LNCAP (cell line): ENCODE data around the gene RTF1.

Source experiments
- TF ChIP-seq, protein P1 (sequence below): fragments of 450-650 bp; IDR thresholded peaks from 2 replicates; pipeline ENCODE4 v1.5.1; 2017; ENCODE audit warnings: mild to moderate bottlenecking

RTF1 gene

DNA sequence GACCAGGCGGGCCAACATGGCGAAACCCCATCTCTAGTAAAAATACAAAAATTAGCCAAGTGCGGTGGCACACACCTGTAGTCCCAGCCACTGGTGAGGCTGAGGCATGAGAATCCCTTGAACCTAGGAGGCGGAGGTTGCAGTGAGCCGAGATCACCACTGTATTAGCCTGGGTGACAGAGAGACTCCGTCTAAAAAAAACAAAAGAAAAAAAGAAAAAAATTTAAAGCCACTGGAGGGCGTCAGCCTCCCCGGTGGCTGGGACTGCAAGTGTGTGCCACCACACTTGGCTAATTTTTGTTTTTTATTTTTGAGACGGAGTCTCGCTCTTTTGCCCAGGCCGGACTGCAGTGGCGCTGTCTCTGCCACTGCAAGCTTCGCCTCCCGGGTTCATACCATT lies 7.9 kb downstream of the RTF1 start:
- TF ChIP-seq, protein P1, sequence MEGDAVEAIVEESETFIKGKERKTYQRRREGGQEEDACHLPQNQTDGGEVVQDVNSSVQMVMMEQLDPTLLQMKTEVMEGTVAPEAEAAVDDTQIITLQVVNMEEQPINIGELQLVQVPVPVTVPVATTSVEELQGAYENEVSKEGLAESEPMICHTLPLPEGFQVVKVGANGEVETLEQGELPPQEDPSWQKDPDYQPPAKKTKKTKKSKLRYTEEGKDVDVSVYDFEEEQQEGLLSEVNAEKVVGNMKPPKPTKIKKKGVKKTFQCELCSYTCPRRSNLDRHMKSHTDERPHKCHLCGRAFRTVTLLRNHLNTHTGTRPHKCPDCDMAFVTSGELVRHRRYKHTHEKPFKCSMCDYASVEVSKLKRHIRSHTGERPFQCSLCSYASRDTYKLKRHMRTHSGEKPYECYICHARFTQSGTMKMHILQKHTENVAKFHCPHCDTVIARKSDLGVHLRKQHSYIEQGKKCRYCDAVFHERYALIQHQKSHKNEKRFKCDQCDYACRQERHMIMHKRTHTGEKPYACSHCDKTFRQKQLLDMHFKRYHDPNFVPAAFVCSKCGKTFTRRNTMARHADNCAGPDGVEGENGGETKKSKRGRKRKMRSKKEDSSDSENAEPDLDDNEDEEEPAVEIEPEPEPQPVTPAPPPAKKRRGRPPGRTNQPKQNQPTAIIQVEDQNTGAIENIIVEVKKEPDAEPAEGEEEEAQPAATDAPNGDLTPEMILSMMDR = no peak

DNA sequence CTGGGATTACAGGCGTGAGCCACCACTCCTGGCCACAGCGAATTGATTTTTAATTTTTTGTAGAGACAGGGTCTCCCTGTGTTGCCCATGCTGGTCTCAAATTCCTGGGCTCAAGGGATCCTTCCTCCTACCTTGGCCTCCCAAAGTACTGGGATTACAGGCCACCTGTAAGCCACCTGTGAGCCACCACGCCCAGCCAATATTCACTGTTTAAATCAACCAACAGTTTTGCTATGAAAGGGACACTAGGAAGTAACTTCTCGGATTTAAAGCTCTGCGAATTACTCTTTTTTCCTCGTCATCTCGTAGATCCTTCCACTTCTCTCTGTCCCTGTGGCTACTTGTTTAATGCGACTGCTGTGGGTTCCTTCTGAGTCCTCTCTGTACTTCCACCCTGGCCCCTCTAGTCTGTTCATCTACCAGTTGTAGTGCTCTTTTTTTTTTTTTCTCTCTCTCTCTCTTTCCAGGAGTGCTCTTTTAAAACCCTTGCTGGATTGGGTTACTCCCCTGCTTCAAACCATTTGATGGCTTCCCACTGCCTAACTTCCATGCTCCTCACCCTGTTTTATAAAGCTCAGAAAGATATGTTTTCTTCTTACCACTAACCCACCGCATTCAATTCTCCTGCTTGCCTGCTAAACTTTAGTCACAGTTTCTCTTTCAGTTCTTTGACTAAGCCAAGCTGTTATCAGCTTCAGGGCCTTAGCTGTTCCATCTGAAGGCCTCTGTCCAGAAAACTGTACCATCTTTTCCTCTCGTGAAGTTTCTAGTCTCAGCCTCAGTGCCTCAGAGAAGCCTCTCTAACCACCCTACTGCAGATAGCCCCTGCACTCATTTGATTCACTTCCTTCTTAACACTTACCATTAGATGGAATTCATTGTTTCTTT lies 12.4 kb downstream of the RTF1 start:
- TF ChIP-seq, protein P1 = no peak

DNA sequence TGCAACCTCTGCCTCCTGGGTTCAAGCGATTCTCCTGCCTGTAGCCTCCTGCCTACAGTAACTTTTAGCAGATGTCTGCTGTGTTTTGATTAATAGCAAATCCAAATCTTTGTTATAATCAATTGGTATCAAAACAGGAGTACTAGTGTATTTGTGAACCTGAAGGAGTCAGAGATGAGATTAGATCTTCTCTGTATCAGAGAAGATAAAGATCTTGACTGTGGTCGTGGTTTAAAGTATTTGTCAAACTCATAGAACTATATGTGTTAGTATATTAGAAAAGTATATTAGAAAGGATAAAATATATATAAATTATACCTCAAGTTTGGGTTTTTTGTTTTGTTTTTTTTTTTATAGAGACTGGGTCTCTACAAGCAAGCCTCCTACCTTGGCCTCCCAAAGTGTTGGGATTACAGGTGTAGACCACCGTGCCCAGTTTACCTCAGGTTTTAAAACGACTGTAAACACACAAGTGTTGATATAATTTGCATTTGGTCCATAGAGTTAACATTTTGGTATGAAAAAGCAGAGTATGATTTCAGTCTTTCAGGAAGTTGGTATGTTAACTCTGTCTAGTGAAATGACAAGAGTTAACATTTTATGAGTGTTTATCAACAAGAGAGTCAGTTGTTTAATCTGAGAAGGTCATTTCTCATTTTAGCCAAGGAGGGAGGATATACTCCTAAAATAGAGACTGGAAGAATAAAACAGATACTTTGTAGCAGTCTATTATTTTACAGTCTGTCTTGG lies 18.3 kb downstream of the RTF1 start:
- TF ChIP-seq, protein P1 = no peak

DNA sequence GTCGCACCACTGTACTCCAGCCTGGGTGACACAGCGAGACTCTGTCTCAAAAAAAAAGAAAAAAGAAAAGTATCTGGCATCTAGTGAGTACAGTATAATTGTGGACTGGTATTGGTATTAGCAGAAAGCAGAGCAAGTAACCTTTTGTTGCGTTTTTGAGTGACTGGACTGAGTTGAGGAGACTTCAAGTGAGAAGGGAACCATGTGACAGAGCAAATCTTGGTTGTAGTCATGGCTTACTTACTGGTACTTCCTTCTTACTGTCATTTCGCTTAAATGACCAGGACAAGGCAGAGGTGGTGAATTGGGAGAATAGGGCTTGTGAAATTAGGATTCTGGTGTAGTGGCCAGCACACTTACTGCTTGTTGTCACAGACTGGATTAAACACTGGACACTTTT lies 20.6 kb downstream of the RTF1 start:
- TF ChIP-seq, protein P1 = no peak

DNA sequence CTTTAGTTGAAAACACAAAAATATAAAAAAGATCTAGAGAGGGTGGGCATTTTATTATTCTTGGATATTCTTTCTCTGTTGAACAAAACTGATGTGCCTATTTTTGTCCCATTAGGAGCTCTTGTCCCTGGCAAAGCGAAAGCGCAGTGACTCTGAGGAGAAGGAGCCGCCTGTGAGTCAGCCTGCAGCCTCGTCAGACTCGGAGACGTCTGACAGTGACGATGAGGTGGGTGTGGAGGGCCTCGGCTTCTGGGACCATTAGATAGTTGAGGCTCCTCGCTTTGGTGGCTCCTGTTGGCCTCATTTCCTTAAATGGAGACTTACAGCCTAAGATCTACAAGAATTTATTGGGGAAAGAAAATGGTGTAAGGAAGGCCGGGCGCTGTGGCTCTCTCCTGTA lies 21.3 kb downstream of the RTF1 start:
- TF ChIP-seq, protein P1 = no peak

DNA sequence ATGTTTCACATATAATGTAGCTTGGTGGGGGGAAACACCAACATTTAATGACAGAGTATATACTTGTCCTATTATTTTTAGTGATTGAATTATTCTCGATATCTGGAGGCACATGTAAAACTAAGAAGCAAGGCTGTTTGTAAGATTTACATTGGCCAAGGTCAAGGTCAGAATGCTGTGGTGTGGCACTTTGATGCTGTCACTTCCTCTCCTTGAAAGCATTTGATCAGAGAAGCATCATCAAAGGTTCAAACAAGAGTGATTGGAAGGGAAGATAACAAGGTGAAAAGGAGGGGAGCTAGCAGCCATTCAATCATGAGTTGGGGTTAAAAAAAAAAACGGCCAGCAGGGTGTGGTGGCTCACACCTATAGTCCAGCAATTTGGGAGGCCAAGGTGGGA lies 26.4 kb downstream of the RTF1 start:
- TF ChIP-seq, protein P1 = no peak

DNA sequence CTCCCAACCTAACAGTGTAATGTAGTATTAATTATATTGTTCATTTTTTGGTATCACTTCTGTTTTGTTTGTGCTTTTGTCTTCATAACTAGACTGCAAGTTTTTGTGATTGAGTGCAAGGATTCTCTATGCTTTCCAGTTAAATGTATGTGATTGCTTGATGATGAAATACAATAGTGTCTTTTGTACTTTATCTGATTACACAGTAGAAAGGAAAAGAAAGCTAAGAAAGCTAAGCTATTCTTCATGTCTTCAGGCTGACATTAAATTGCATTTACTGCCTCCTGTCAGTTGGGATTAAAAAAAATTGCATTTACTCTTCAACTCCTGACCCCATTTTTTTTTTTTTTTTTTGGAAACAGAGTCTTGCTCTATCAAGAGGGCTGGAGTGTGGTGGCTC lies 28.5 kb downstream of the RTF1 start:
- TF ChIP-seq, protein P1 = no peak
